HG03103 (cell line): Measurements from ENCODE around the gene GRIN2A.

Experiments used
- ATAC-seq: cut with Tn5 transposase; IDR thresholded peaks from one replicate; pipeline ENCODE4 v1.9.1; 2021; ENCODE audit warnings: low read depth; ENCODE audit not compliant: unreplicated experiment

Gene GRIN2A

DNA sequence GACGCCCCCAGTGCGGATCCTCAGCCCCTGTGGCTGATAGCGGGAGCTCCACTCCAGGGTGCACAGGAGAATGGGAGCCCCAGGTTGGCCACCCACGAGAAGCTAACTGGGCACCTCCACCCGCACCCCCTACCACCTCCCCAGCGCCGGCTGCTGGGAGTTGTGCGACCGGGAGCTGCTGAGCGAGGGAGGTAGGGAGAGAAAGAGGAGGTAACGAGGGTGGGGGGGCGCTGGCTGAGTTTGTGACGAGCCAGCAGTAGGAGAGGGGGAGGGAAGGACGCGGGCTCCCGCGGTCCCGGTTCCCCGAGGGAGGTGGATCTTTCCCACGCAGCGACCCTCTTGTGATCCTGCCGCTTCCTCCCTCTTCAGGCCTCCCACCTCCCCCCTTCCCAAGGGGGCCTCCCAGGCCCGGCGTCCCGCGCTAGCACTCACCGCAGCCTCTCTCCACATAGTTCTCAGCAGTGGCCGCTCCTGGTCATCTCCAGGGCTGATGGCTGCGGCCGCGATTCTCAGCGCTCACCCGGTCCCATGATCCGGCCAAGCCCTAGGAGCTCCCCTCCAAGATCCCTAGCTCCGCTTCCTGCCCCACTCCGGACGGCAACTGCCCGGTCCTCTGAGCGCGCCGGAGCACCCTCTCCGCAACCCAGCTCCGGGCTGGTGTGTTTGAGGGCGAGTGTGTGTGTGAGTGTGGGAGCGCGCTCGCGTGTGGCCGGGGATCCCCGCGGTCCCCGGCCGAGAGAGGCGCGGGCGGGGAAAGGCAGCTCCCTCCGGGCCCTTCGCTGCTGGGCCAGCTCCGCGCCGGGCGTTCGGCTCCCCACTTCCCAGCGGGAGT lies at the start of gene GRIN2A:
TSS of gene GRIN2A (minus strand) at position 207 of the 832 bp plus-strand sequence. CDS start 2,017 bp downstream, outside the sequence.
- no peak for ATAC-seq

- no peak for ATAC-seq
Measured at GRCh38 chr16:10231563-10231962, 49.3 kb upstream of the GRIN2A start.

DNA sequence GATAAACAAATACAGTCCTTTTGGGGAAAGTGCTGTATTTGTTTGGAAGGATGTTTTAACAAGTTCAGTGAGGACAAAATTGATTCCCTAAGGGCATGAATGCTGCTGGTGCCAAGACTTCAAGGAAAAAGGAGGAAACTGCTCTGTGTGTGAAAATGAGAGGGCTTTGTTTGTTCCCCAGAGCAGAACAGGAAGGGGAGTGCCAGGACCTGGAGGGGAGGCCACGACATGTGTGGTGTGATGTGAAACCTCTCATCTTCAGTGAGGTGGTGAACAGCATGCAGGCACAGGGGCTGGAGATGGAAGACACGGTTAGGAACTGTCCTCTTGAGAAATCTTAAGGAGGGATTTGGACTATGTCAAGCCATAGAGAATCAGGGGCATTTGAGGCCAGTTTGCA lies 46.6 kb upstream of the GRIN2A start:
- ATAC-seq, result no peak

- ATAC-seq, result no peak
Measured at GRCh38 chr16:10226987-10227306, 44.7 kb upstream of the GRIN2A start.

DNA sequence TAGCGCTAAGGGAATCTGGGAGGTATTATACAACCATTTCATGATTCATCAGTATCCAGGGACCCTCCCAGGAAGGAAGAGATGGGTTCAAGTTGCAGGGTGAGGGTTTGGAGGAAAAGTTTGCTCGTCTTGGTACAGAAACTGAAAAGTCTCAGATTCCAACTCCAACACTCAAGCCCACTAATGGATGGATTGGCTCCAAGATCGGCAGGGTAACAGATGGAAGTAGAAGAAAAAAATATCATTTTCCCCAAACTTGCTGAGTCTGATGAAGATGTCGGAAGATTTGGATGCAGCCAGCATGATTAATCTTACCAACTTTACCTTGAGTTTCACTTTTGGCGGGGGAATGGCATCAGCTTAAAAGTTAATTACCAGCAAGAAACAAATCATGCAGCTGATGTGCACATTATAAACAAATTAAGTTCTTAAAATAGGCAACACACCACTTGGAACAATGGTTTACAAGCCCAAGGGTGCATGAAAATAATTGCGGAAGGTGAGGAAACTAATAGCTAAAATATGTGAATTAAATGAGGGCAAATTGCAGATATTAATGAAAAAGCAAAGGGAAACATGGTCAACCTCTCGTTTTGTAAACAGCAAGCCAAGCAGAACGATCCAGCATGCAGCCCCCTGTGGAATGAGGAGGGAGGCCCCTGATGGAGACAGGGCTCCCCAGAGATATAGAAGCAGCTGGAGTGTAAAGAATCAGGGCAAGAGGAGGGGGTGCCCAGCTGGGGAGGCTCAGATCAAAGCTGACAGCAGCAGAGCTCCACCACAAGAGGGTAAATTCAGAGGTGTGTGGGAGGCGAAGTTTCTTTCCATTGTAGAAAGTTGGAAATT lies 44.1 kb upstream of the GRIN2A start:
- no peak for ATAC-seq

DNA sequence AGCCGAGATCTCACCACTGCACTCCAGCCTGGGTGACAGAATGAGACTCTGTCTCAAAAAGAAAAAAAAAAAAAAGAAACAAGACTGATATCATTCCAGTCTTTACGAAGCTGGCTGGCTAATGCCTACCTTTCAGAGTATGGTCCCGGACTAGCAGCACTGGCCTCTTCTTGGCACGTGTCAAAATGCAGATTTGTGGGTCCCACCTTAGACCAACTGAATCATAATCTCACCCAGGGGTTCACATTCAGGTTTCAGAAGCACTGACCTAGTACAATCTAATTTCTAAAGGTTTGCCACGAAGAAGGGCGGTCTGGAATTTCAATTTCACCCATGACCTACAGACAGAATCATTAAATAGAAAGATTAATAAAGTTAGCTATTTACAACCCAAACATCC lies 43.4 kb upstream of the GRIN2A start:
- ATAC-seq, result no peak

- no peak for ATAC-seq
Measured at GRCh38 chr16:10224850-10225249, 42.6 kb upstream of the GRIN2A start.

DNA sequence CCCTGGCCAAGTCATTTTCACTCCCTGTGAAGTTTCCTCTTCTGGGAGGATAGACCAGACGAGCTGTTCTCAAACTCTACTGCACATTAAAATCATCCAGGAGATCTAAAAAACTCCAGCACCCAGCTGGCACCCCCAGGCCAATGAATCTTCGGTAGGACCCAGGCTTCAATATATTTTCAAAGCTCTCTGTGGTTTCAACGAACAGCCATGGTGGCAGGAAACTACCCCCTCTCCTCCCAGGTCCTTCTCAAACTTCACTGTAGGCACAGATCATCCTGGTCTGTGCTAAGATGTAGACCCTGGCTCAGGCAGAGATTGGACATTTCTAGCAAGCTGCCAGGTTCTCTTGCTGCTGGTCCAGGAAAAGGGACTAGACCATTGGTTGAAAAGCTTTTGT lies 38.7 kb upstream of the GRIN2A start:
- no peak for ATAC-seq

- no peak for ATAC-seq
Measured at GRCh38 chr16:10219742-10220141, 37.5 kb upstream of the GRIN2A start.

- no peak for ATAC-seq
Measured at GRCh38 chr16:10218490-10219206, 36.4 kb upstream of the GRIN2A start.

DNA sequence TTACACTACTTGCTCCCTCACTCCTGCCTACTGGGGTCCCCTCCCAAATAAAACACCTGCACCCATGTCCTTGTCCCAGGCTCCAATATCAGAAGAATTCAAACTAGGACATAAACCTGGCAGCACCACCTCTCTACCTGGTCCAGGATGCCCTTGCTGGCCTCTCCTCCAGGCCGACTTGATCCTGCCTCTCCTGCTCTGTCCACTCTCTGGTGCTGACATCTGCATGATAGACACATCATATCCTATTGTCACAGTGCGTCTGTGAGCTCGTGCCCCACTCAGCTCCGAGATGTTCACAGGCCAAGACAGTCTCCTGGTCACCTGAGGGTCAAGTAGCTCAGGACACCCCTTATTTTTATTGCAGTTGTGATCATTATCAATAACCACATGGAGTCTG lies 31.5 kb upstream of the GRIN2A start:
- ATAC-seq, result no peak

GRCh38 chr16:10210944-10211343 lies 28.7 kb upstream of the GRIN2A start:
- ATAC-seq, result no peak

- ATAC-seq, result no peak
Measured at GRCh38 chr16:10206865-10207264, 24.6 kb upstream of the GRIN2A start.

- ATAC-seq, result no peak
Measured at GRCh38 chr16:10206215-10206614, 24.0 kb upstream of the GRIN2A start.

DNA sequence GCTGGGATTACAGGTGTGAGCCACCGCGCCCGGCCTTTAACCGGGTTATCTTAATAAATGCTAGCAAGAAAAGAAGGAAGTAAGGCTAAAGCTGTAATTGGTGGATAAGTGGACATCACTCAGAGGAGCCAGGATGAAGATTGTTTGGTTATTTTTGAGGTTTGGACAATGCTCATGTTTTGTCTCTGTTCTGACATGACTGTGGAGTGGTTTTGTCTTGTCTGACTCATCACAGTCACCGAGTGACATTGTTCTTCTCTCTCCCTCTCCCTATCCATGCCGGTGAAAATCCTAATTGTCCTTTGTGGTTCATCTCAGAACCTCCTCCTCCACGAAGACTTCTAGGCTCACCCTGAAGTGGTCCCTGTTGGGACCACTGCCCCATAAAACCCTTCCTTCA lies 23.5 kb upstream of the GRIN2A start:
- no peak for ATAC-seq

DNA sequence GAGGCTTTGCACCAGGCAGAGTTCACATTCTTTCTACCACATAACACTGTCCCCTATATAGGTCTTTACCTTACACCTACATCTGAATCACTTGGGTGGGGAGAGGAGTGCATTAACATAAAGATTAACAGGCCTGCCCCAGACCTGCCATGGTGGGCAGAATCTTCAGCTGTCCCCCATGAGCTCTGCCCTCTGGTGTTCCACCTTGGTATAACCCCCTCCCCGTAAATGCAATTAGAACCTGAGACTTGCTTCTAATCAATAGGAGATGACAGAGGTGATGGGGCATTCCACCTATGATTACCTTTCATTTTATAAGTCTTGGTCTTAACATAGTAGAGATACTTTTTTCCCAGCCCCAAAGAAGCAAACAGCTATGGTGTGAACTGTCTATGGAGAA lies 20.4 kb upstream of the GRIN2A start:
- ATAC-seq, result no peak

GRCh38 chr16:10200637-10201586 lies 18.7 kb upstream of the GRIN2A start:
- ATAC-seq, result no peak

- ATAC-seq, result no peak
Measured at GRCh38 chr16:10196999-10197398, 14.8 kb upstream of the GRIN2A start.

- ATAC-seq, result no peak
Measured at GRCh38 chr16:10191096-10191495, 8.9 kb upstream of the GRIN2A start.

DNA sequence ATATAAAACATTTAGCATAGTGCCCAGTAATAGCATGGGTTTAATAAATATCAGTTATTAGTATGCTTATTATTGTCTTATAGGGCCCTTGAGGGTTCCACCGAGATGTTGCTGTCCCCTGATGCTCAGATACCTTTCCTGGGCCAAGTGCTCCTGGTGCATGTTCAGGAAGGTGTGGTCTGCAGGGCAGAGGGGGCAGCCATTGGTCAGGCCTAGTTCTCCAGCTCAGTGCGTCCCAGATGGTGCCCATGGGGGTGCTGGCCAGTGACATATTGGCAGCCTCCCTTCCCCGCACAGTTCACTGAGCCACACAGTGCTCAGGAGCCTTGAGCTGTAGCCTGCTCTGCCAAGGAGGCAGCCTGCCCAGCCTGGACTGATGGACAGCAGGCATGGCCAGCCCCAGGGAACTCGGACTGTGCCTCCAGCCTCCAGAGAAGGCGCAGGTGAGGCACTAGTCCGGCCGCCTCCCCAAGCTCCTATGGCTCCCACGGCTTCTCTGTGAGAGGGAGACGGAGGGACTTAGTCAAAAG lies 7.7 kb upstream of the GRIN2A start:
- ATAC-seq, result no peak
